RWPE2 (cell line): ENCODE measurements around the gene CCDC88A.
"Not testable (repeated sequence)": the region's sequence is repeated elsewhere in the genome, so short reads cannot be mapped to it uniquely, and the experiment has no call there.

Source experiments
- ATAC-seq: fragments of 200-7000 bp; cut with Tn5 transposase; 3 replicates; pipeline ENCODE4 v1.9.1; 2021; ENCODE audit warnings: low read depth
- DNase-seq: peaks from one replicate; pipeline ENCODE4 v3.0.0-alpha.2; 2020; ENCODE audit warnings: low spot score
- H3K27ac ChIP-seq: fragments of 450-650 bp; 2 replicates; pipeline ENCODE4 v1.5.1; 2017; ENCODE audit warnings: mild to moderate bottlenecking; ENCODE audit not compliant: poor library complexity, severe bottlenecking
- H3K27me3 ChIP-seq: fragments of 250-450 bp; sonication (Bioruptor Pico); 2 replicates; pipeline ENCODE4 v1.5.1; 2021; ENCODE audit warnings: mild to moderate bottlenecking, moderate library complexity; ENCODE audit not compliant: insufficient read depth, poor library complexity, severe bottlenecking
- H3K36me3 ChIP-seq: fragments of 250-450 bp; sonication (Bioruptor Pico); 2 replicates; pipeline ENCODE4 v1.5.1; 2020; ENCODE audit warnings: low read depth, mild to moderate bottlenecking, moderate library complexity
- H3K4me1 ChIP-seq: fragments of 250-450 bp; sonication (Bioruptor Pico); 2 replicates; pipeline ENCODE4 v1.5.1; 2021; ENCODE audit warnings: mild to moderate bottlenecking, moderate library complexity; ENCODE audit not compliant: insufficient read depth, poor library complexity, severe bottlenecking
- H3K4me3 ChIP-seq: fragments of 250-450 bp; sonication (Bioruptor Pico); 2 replicates; pipeline ENCODE4 v1.5.1; 2021; ENCODE audit warnings: mild to moderate bottlenecking, moderate library complexity; ENCODE audit not compliant: severe bottlenecking
- H3K9me3 ChIP-seq: fragments of 250-450 bp; sonication (Bioruptor Pico); 2 replicates; pipeline ENCODE4 v1.5.1; 2021; ENCODE audit warnings: mild to moderate bottlenecking, moderate library complexity; ENCODE audit not compliant: severe bottlenecking
- TF ChIP-seq, protein P1 (sequence below): fragments of 450-650 bp; IDR thresholded peaks from one replicate; pipeline ENCODE4 v1.5.1; 2017; ENCODE audit warnings: mild to moderate bottlenecking, moderate library complexity; ENCODE audit not compliant: poor library complexity, severe bottlenecking

Gene CCDC88A

GRCh38 chr2:55279214-55279835, 140.3 kb downstream of the CCDC88A start:
- H3K27me3 ChIP-seq, H3K9me3 ChIP-seq, H3K4me3 ChIP-seq, DNase-seq, ATAC-seq, H3K27ac ChIP-seq, H3K36me3 ChIP-seq: not testable (repeated sequence)
- peaks cover 10% of the 10 kb centered on the region for H3K4me1 ChIP-seq

- no peaks in the 10 kb centered on the region for H3K27me3 ChIP-seq
- no peaks in the 10 kb centered on the region for H3K9me3 ChIP-seq
- TF ChIP-seq, protein P1, sequence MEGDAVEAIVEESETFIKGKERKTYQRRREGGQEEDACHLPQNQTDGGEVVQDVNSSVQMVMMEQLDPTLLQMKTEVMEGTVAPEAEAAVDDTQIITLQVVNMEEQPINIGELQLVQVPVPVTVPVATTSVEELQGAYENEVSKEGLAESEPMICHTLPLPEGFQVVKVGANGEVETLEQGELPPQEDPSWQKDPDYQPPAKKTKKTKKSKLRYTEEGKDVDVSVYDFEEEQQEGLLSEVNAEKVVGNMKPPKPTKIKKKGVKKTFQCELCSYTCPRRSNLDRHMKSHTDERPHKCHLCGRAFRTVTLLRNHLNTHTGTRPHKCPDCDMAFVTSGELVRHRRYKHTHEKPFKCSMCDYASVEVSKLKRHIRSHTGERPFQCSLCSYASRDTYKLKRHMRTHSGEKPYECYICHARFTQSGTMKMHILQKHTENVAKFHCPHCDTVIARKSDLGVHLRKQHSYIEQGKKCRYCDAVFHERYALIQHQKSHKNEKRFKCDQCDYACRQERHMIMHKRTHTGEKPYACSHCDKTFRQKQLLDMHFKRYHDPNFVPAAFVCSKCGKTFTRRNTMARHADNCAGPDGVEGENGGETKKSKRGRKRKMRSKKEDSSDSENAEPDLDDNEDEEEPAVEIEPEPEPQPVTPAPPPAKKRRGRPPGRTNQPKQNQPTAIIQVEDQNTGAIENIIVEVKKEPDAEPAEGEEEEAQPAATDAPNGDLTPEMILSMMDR, result no peak
- no peak overlapping the region for H3K27ac ChIP-seq
- no peak overlapping the region for H3K4me3 ChIP-seq
- no peaks in the 10 kb centered on the region for H3K36me3 ChIP-seq
- no peak for DNase-seq
- peaks cover 10% of the 10 kb centered on the region for H3K4me1 ChIP-seq
- no peak for ATAC-seq
Observed at GRCh38 chr2:55277310-55277709, 142.3 kb downstream of the CCDC88A start.

DNA sequence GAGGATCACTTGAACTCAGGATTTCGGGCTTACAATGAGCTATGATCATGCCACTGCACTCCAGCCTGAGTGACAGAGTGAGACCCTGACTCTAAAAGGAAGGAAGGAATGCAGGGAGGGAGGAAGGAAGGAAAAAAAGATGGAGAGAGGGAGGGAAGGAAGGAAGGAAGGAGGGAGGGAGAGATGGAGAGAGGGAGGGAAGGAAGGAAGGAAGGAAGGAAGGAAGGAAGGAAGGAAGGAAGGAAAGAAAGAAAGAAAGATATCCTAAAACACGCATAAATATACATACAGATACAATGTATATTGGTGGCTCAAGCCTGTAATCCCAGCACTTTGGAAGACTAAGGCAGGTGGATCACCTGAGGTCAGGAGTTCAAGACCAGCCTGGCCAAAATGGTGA, 145.3 kb downstream of the CCDC88A start:
- not testable (repeated sequence) for H3K27ac ChIP-seq, H3K4me1 ChIP-seq, H3K27me3 ChIP-seq, H3K4me3 ChIP-seq, H3K36me3 ChIP-seq, ATAC-seq, DNase-seq, H3K9me3 ChIP-seq

GRCh38 chr2:55269645-55269990, 150.0 kb downstream of the CCDC88A start:
- Histone ChIP-seq H3K4me1 (no peaks in the 10 kb centered on the region), H3K27me3 (no peaks in the 10 kb centered on the region), H3K27ac (peak overlapping the region; percentile 54), H3K36me3 (peaks cover 32% of the 10 kb centered on the region), H3K9me3 (no peaks in the 10 kb centered on the region), H3K4me3 (peak overlapping the region; percentile 77)
- no peak for ATAC-seq
- TF ChIP-seq, protein P1, result no peak
- DNase-seq, result no peak

GRCh38 chr2:55268907-55269644, 150.6 kb downstream of the CCDC88A start, which contains the start of gene MTIF2:
Gene MTIF2, minus strand, starts transcription at chr2:55269231. Its CDS starts 5,373 bp downstream, at chr2:55263858.
- Histone ChIP-seq H3K4me1 (no peaks in the 10 kb centered on the region), H3K27ac (peak within 1 kb of the TSS; percentile 54), H3K9me3 (no peaks in the 10 kb centered on the region), H3K4me3 (peak within 1 kb of the TSS; percentile 77), H3K27me3 (no peaks in the 10 kb centered on the region), H3K36me3 (peaks cover 38% of the 10 kb centered on the region)
- peak; percentile 93 for DNase-seq
- TF ChIP-seq, protein P1, result no peak
- peak; percentile 98 for ATAC-seq
